Smooth muscle cell of the brain vasculature (primary cell): ENCODE results near the gene SNRNP200.
A peak's percentile ranks its signal among the peaks of the same experiment; 100 is the strongest.

Experiments
- DNase-seq: peaks from one replicate; pipeline ENCODE4 v3.0.0-alpha.2; 2012; ENCODE audit warnings: low read depth, low spot score

The SNRNP200 gene

DNA sequence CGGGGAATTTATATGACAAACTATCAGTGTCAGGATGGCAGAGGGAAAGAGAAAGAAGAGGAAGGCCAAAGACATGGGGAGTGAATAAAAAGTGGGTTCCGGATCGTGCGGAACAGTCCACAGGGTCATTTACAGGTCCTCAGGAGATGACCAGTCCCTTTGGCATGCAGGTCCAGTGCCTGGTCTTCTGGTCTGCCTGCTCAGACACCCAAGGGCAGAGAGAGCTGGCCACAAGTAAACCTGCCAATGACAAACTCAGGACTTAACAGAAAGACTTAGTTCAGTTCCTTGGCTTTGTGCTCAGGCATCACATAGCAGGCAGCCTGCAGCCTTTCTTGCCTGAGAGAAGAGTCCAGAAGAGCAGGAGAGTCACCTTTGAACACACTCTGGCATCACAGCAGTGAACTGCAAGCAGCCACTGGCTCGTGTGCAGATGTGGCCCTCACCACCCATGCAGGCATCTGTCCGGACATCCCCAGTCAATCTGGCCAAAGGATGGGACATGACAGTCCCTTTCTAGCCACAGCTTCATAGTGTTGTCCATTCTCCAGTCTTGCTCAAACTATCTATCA lies 53.5 kb downstream of the SNRNP200 start:
- DNase-seq: peak; percentile 72

DNA sequence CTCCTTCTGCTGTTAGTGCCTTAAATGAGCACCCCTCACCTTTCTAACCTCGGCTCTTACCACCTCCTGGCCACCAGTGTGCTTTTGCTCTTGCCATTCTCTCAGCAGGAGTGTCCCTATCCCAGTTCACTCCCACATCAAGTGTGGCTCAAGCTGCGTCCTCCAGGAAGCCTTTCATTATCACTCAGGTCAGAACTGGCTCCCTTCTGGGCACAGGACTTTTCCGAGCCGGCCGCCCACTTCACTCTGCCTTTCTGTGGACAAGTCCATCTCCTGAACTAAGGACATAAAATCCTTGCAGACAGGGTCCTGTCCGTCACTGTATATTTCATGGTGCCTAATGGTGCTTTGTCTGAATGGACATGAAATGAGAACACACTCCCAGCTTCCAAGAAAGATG lies 55.2 kb downstream of the SNRNP200 start:
- no peak for DNase-seq

DNA sequence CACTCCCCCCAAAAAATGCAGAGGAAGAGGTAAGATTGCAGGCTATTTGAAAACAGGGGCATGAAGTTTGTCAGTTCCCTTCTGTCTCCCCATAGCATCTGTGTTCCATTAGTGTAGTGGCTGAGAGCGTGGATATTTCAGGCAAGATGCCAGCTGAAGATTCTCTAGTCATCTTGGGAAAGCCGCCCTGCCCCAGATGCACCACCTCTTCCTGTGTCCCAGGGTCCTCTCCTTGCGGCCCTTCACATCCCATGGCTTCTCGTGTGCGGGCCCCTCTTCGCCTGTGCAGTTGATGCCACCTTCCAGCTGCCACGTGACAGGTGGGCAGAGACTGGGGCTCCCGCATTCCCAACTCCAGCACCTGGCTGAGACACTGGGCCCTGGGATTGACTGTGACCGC lies 55.7 kb downstream of the SNRNP200 start:
- no peak for DNase-seq

DNA sequence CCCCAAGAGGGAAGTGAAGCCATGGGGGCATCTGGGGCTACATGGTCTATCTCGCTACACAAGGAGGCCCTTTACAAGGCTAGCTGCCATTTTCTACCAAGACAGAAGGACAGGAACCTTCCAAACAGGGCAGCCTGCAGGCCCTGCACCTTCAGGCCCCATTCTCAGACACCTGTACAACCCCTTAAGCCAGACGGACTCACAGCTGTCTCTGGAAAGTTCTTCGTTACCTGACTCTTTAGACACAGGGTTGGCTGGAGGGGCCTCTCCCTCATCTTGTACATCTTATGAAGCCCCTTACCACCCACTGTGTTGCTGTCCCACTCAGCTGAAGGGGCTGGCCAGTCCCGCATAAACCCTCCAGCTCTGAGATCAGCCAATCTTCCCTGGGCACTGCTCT lies 56.7 kb downstream of the SNRNP200 start:
- no peak for DNase-seq

DNA sequence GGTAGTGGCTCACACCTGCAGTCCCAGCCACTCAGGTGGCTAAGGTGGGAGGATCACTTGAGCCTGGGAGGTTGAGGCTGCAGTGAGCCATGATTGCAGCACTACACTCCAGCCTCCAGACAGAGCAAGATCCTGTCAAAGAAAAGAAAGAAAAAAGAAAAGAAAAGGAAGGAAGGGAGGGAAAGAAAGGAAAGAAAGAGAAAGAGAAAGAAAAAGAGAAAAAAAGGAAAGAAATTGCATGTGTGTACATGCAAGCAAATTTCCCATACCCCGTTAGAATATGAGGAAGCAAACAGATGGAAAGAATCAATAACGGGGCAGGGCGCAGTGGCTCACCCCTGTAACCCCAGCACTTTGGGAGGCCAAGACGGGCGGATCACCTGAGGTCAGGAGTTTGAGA lies 57.5 kb downstream of the SNRNP200 start:
- DNase-seq: no peak

DNA sequence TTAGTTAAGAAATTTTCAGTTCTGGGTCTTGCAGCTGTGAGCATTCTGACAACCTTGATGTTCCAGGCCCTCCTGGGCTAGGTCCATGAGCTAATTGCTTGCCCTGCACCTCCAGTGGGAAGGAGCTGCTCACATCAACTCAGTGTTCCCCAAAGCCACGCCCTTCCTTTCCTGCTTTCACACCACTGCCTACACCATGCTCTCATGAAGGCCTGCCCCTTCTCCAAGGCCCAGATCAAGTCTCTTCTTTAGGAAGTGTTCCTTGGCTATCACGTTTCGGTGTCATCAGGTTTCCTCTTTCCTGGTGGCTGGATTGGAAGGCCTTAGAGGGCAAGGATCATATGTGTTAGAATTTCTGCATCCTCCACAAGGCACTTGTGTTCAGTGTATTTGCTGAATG lies 58.3 kb downstream of the SNRNP200 start:
- no peak for DNase-seq

DNA sequence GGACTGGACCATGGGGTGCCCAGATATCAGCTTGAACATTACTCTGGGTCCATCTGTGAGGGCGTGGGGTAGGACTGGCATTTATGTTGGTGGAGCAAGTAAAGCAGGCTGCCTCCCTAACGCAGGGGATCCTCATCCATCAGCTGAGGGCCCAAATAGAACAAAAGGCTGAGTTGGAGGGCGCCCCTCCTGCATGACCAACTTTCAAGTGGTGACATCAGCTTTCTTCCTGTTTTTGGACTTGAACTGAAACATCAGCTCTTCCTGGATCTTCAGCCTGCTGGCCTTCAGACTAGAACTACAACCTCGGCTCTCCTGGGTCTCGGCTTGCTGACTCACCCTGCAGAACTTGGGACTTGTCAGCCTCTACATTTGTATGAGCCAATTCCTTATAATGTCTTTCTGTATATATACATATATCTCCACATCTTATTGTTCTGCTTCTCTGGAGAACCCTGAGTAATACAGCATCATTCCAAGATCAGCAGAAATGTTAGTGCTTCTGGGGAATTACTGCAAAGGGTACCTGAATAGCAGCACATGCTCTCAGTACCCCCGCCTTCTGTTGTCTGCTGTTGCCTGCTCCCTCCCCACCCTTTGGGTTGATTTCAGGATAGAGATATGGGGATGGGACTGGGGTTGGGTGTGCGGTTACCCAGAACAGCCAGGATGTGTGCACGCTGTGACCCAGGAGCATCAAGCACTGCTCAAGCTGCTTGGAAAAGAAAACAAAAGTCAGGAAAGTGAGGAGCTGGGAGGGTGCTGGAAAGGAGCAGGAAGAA lies 59.5 kb downstream of the SNRNP200 start:
- DNase-seq: no peak

DNA sequence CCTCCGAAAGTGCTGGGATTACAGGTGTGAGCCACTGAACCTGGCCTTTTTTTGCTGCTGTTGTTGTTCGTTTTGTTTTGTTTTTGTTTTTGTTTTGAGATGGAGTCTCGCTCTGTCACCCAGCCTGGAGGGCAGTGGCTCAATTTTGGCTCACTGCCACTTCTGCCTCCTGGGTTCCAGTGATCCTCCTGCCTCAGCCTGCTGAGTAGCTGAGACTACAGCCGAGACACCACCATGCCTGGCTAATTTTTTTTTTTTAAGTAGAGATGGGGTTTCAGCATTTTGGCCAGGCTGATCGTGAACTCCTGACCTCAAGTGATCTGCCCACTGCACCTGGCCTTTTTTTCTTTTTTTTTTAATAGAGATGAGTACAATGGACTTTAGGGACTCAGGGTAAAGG lies 61.5 kb downstream of the SNRNP200 start:
- no peak for DNase-seq

DNA sequence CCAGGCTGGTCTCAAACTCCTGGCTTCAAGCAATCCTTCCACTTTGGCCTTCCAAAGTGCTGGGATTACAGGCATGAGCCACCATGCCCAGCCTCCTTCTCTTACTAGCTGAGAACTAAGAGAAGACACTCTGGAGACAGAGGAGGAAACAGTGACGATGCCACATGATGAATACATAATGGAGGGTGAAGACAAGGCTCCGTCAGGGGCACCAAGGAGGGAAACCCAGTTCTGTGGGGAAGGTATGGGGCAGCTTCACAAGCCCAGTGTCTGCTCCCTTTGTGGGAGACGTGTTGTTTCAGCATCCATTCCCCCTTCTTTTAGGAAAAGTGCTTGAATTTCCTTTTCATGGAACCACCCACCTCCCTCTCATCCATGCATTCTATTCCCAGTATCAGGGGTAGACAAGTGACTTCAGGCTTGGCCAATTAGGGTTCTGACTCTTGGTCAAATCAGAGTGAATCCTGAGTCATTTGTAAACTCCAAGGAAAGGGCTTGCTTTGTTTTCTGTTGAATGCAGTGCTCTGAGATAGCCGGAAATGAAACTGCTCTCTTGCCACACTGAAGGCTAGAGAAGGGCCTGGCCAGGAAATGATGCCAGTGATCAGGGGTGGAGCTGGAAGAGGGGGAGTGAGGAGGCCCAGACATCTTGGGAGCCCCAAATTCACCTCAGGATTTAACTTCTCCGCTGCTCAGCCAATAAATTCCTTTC lies 63.3 kb downstream of the SNRNP200 start:
- no peak for DNase-seq

DNA sequence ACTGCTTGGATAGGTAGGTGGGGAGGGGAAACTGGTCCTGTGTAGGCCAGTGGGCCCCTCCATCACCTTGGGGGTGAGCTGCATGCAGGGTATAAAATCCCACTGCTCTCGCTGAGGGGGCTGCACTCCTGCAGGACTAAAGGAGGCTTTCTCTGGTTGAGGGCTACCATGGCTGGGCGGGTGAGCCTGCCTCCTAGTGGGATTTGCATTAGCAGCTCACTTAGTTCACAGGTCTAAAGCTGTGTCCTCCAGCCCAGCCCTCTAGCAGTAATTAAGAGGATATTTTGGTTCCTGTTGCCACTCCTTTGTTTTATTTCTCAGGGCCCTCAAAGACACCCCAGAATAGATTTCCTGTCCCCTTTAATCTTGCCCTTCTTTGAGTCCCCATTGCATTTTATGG lies 64.1 kb downstream of the SNRNP200 start:
- DNase-seq: no peak

DNA sequence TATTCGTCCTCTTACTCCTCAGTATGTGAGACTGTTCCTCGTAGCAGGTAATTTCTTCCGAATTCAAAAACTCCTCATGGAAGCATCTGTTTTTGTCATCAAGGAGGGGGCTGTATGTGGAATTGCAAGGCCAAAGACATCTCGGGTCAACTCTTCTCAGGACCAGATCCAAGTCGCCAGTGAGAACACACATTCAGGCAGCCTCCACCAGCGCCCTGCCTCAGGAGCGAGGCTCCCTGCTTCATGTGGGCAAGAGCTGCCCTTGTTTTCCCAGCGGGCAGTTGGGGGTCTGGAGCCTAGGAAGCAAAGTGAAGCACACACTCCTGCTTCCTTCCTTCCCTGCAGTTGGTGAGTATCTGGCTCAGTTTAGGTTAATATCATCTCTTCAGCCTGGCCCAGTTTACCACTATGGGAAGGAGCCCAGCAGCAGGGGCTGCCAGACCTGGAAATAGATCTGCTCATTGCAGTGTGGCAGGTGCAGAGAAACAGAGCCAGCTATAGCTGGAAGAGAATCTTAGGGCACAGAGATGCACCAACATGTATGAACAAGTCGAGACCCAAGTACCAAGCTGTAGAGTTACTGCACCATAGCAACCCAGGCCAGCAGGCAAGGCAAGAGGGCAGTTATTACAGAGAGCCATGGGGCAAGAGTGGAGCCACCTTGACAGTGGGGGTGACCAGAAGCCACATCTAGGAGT lies 64.9 kb downstream of the SNRNP200 start:
- DNase-seq: no peak

DNA sequence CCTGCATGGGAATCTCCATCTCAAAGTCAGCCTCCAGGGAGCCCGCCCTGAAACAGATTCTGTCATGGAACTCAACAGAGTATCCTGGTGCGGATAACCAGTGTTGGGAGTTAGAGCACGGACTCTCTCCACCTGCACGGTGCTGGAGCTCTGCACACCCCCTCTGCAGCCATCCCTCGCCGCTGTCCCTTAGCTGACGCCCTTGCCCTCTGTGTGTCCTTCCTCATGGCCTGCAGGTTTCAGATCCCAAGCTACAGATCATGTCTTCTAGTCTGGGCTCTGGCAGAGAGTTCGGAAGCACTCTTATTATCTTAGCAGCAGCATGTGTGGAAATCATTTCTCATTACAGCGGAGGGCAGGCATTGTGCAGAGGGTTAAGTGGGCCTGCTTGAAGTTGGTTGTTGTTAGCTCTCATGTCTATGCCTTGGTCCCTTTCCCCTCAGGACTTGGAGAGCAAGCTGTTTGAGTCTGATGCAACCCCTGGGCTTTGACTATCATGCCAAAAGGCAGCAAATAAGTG lies 65.5 kb downstream of the SNRNP200 start:
- no peak for DNase-seq

DNA sequence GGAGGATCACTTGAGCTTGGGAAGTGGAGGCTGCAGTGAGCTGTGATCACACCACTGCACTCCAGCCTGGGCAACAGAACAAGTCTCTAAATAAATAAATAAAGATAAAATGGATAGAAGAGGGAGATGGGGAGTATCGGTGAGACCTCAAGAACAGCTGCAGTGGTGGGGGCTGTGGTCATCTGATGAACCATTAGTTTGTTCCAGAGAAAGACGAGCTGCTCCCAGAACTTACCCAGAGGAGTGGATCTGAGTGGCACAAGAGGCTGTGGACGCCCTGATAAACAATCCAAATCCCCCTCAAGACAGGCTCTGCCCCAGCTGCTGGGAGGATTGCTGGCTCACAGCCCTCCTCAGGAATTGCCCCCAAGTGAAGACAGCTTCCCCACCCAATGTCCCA lies 66.3 kb downstream of the SNRNP200 start:
- no peak for DNase-seq

DNA sequence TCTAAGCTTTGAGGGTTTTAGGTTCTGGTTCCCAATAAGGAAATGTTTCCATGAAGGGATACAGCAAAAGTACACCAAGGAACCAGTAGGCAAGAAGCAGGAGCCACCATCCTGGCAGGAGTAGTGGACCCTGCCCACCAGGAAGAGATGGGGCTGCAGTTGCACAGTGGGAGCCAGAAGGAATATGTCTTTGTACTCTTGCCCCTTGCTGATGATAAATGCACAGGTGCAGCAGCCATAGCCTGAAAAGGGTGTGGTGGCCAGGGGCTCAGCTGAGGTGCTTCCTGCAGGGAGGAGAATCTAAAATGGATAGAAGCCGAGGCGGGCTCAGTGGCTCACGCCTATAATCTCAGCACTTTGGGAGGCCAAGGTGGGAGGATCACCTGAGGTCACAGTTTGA lies 67.1 kb downstream of the SNRNP200 start:
- no peak for DNase-seq

DNA sequence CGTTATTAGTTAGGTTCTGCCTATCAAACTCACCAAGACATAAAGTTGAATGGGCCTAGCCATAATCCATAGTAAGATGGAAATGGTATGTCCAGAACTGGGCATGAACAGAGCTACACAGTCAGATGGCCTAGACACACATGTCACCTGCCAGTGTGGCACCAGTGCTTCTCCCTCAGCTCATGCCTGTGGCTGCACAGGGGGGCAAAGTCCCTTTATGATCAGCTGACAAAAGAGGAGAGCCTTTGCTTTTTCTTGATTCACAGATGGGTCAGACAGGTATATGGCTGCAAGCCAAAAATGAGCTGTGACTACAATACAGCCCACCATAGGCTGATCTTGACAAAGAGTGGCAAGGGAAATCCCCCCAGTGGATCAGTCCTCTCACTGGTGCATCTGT lies 68.5 kb downstream of the SNRNP200 start:
- no peak for DNase-seq

DNA sequence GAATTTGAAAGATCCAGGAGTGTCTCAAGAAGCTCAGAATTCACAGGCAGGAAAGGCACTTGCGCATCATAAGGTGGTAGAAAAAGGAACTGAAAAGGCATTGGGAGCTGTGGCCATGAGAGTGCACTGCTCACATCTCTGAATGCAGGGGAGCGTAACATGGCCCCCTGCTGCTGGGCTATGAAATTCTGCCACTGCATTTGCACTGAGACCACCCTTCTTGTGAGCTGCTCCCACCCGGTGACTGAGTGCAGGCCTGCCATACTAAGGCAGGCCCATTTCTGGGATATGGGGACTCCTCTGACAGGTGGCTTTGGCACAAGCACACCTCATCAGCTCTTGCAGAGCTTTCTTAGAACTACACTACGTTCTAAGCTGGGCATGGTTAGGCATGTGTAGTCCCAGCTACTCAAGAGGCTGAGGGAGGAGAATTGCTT lies 71.4 kb downstream of the SNRNP200 start:
- DNase-seq: no peak

DNA sequence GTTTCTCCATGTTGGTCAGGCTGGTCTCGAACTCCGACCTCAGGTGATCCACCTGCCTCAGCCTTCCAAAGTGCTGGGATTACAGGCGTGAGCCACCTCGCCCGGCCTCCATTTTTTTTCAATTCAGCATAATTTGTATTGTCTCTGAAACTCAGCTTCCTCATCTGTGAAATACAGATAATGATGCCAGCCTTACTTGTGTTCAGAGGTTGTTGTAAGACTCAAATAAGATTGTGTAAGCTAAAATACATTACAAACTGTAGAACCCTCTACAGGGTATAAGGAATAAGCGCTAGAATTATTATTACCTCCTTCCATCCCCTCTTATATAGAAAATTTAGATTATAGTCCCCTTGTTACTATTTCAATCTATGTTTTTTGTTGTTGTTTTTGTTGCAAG lies 71.9 kb downstream of the SNRNP200 start:
- no peak for DNase-seq

DNA sequence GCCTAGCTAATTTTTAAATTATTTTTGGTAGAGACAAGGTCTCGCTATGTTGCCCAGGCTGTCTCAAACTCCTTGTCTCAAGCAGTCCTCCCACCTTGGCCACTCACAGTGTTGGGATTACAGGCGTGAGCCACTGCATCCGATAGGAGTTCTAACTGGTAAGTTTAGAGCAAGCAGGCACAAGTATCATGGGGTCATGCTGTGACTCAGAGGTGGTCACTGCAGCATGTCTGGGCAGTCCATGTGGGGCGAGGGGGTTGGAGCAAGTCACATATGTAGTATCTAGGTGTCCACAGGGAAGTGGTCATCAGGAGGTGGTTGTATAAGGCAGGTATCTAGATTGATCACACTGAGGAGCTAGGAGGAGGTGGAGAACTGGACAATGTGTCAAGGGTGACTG lies 74.0 kb downstream of the SNRNP200 start:
- DNase-seq: no peak

DNA sequence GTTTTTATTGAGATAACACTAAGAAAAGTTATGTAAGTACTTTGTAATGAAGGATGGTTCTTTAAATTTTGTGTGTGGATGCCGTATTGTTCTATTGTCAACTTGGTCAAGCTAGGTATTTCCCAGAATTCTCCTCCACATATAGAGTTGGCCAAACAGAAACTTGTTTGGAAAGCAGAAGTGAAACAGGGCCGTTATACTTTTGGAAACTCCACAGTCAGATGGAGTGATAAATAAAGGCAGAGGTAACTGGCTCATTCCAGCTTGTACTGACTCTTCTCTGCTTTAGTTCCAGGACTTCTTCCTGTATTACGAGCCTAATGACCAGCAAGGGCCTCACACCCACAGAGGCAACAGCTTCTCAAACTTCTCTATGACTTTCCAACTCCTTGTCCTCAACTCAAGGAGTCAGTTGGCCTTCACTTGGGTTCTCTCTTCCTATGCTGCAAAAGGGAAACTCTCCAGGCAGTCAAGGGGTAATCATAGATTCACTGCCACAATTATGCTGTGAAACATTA lies 80.3 kb downstream of the SNRNP200 start:
- DNase-seq: no peak
